Measurements from ENCODE around the gene H1-8.
"Not testable (repeated sequence)": the region's sequence is repeated elsewhere in the genome, so short reads cannot be mapped to it uniquely, and the experiment has no call there.

The H1-8 gene

GRCh38 chr3:129543156-129543790 lies at the start of gene H1-8:
Gene H1-8 (plus strand): TSS chr3:129543175. CDS start chr3:129543219, 44 bp downstream.
- no peaks in the 10 kb centered on the region for H3K4me1 Mint-ChIP-seq
- no peak for DNase-seq
- peaks cover 12% of the 10 kb centered on the region for H3K27me3 Mint-ChIP-seq
- no peaks in the 10 kb centered on the region for H3K9me3 Mint-ChIP-seq
- CTCF ChIA-PET = no interaction called here
- H3K36me3 Mint-ChIP-seq = no peaks in the 10 kb centered on the region
- no peak within 1 kb of the TSS for H3K27ac Mint-ChIP-seq
- H3K4me3 Mint-ChIP-seq = no peak within 1 kb of the TSS

- H3K9me3 Mint-ChIP-seq = no peaks in the 10 kb centered on the region
- CTCF ChIA-PET = interaction anchor here (0.8 to 4.5 kb wide), 4 partner anchors 35 to 448 kb away, joined by 3 to 39 read pairs (median 4); no protein-coding TSS in a partner anchor
- no peaks in the 10 kb centered on the region for H3K4me1 Mint-ChIP-seq
- peaks cover 3% of the 10 kb centered on the region for H3K36me3 Mint-ChIP-seq
- DNase-seq = no peak
- H3K27me3 Mint-ChIP-seq = no peaks in the 10 kb centered on the region
- no peak overlapping the region for H3K27ac Mint-ChIP-seq
- H3K4me3 Mint-ChIP-seq = no peak overlapping the region
These were observed 49.8 kb upstream of the H1-8 start for GRCh38 chr3:129493206-129493605.

GRCh38 chr3:129494499-129494898 lies 48.5 kb upstream of the H1-8 start:
- H3K36me3 Mint-ChIP-seq, H3K4me3 Mint-ChIP-seq, H3K4me1 Mint-ChIP-seq, DNase-seq, H3K27me3 Mint-ChIP-seq, H3K9me3 Mint-ChIP-seq, H3K27ac Mint-ChIP-seq: not testable (repeated sequence)
- CTCF ChIA-PET = interaction anchor here (1.5 kb wide), 1 partner anchor 133 kb away, joined by 3 read pairs; no protein-coding TSS in a partner anchor

GRCh38 chr3:129495006-129495639 lies 47.9 kb upstream of the H1-8 start:
- H3K27me3 Mint-ChIP-seq, DNase-seq, H3K4me1 Mint-ChIP-seq, H3K27ac Mint-ChIP-seq, H3K9me3 Mint-ChIP-seq, H3K4me3 Mint-ChIP-seq, H3K36me3 Mint-ChIP-seq: not testable (repeated sequence)
- CTCF ChIA-PET = interaction anchor here (1.5 kb wide), 1 partner anchor 133 kb away, joined by 3 read pairs; no protein-coding TSS in a partner anchor

- not testable (repeated sequence) for H3K36me3 Mint-ChIP-seq, H3K27ac Mint-ChIP-seq, H3K4me3 Mint-ChIP-seq
These were observed 45.1 kb upstream of the H1-8 start for GRCh38 chr3:129497876-129498275.

GRCh38 chr3:129498603-129499488 lies 44.1 kb upstream of the H1-8 start:
- H3K4me1 Mint-ChIP-seq, H3K36me3 Mint-ChIP-seq, H3K4me3 Mint-ChIP-seq, H3K9me3 Mint-ChIP-seq, H3K27me3 Mint-ChIP-seq, CTCF ChIA-PET, H3K27ac Mint-ChIP-seq, DNase-seq: not testable (repeated sequence)

More at GRCh38 chr3:129497876-129498275, 45.1 kb upstream of the H1-8 start:
- H3K4me1 Mint-ChIP-seq, H3K9me3 Mint-ChIP-seq, DNase-seq, H3K27me3 Mint-ChIP-seq, CTCF ChIA-PET: not testable (repeated sequence)

GRCh38 chr3:129499604-129500333 lies 43.2 kb upstream of the H1-8 start:
- not testable (repeated sequence) for H3K27ac Mint-ChIP-seq, H3K4me3 Mint-ChIP-seq, H3K36me3 Mint-ChIP-seq, H3K4me1 Mint-ChIP-seq, H3K9me3 Mint-ChIP-seq, H3K27me3 Mint-ChIP-seq, DNase-seq
- CTCF ChIA-PET = interaction anchor here (1.5 kb wide), 1 partner anchor 9 kb away, joined by 5 read pairs; no protein-coding TSS in a partner anchor

- Mint-ChIP-seq H3K4me3 (no peak overlapping the region), H3K36me3 (no peaks in the 10 kb centered on the region)
These were observed 42.7 kb upstream of the H1-8 start for GRCh38 chr3:129500334-129500658.

GRCh38 chr3:129501630-129502029 lies 41.3 kb upstream of the H1-8 start:
- Mint-ChIP-seq H3K36me3 (no peaks in the 10 kb centered on the region), H3K4me3 (no peak overlapping the region), H3K27ac (no peak overlapping the region), H3K9me3 (no peaks in the 10 kb centered on the region), H3K4me1 (no peaks in the 10 kb centered on the region), H3K27me3 (no peaks in the 10 kb centered on the region)
- DNase-seq = no peak
- CTCF ChIA-PET = interaction anchor here (0.9 to 1.3 kb wide), 2 partner anchors 12 to 16 kb away, joined by 3 read pairs; no protein-coding TSS in a partner anchor

More at GRCh38 chr3:129500334-129500658, 42.7 kb upstream of the H1-8 start:
- Mint-ChIP-seq H3K4me1 (no peaks in the 10 kb centered on the region), H3K27me3 (no peaks in the 10 kb centered on the region), H3K9me3 (no peaks in the 10 kb centered on the region), H3K27ac (no peak overlapping the region)
- no peak for DNase-seq
- CTCF ChIA-PET = interaction anchor here (1.5 kb wide), 1 partner anchor 10 kb away, joined by 5 read pairs; no protein-coding TSS in a partner anchor

GRCh38 chr3:129502641-129503408 lies 40.1 kb upstream of the H1-8 start:
- no peaks in the 10 kb centered on the region for H3K36me3 Mint-ChIP-seq
- no peaks in the 10 kb centered on the region for H3K9me3 Mint-ChIP-seq
- no peaks in the 10 kb centered on the region for H3K27me3 Mint-ChIP-seq
- no peak for DNase-seq
- no peak overlapping the region for H3K4me3 Mint-ChIP-seq
- H3K4me1 Mint-ChIP-seq = no peaks in the 10 kb centered on the region
- CTCF ChIA-PET = interaction anchor here (0.9 to 1.3 kb wide), 2 partner anchors 13 to 17 kb away, joined by 3 read pairs; no protein-coding TSS in a partner anchor
- no peak overlapping the region for H3K27ac Mint-ChIP-seq

GRCh38 chr3:129503471-129504291 lies 39.3 kb upstream of the H1-8 start:
- H3K27ac Mint-ChIP-seq = no peak overlapping the region
- no peaks in the 10 kb centered on the region for H3K27me3 Mint-ChIP-seq
- H3K4me3 Mint-ChIP-seq = no peak overlapping the region
- no peak for DNase-seq
- CTCF ChIA-PET = interaction anchor here (1.8 kb wide), 1 partner anchor 13 kb away, joined by 5 read pairs; no protein-coding TSS in a partner anchor
- no peaks in the 10 kb centered on the region for H3K36me3 Mint-ChIP-seq
- H3K4me1 Mint-ChIP-seq = no peaks in the 10 kb centered on the region
- no peaks in the 10 kb centered on the region for H3K9me3 Mint-ChIP-seq

GRCh38 chr3:129504471-129505100 lies 38.4 kb upstream of the H1-8 start:
- no peak overlapping the region for H3K27ac Mint-ChIP-seq
- H3K36me3 Mint-ChIP-seq = no peaks in the 10 kb centered on the region
- no peak for DNase-seq
- H3K4me3 Mint-ChIP-seq = no peak overlapping the region
- no peaks in the 10 kb centered on the region for H3K9me3 Mint-ChIP-seq
- no peaks in the 10 kb centered on the region for H3K4me1 Mint-ChIP-seq
- CTCF ChIA-PET = interaction anchor here (1.8 kb wide), 1 partner anchor 14 kb away, joined by 5 read pairs; no protein-coding TSS in a partner anchor
- H3K27me3 Mint-ChIP-seq = no peaks in the 10 kb centered on the region

Data from activated naive CD4-positive, alpha-beta T cell treated with anti-CD3 and anti-CD28 coated beads, Interleukin-2, amount 10 ng/mL, durations not matched to agents 7 days and 5 days (primary cell).